Kidney capillary endothelial cell (primary cell): ENCODE measurements around the gene SIX1.
A peak's percentile ranks its signal among the peaks of the same experiment; 100 is the strongest.

ENCODE experiments used
- DNase-seq: peaks from one replicate; pipeline ENCODE4 v3.0.0-alpha.2; 2018; ENCODE audit warnings: low spot score

Gene SIX1

GRCh38 chr14:60648934-60649874, at the start of gene SIX1:
Gene SIX1 (minus strand): TSS chr14:60649477. CDS start chr14:60649189, 288 bp downstream.
- DNase-seq: peak; percentile 60

- DNase-seq: no peak
Observed at GRCh38 chr14:60695327-60695726, 46.0 kb upstream of the SIX1 start.

- no peak for DNase-seq
Observed at GRCh38 chr14:60691383-60692113, 42.3 kb upstream of the SIX1 start.

- no peak for DNase-seq
Observed at GRCh38 chr14:60686865-60687264, 37.6 kb upstream of the SIX1 start.

- no peak for DNase-seq
Observed at GRCh38 chr14:60684203-60684602, 34.9 kb upstream of the SIX1 start.

- no peak for DNase-seq
Observed at GRCh38 chr14:60681271-60681670, 32.0 kb upstream of the SIX1 start.

GRCh38 chr14:60680511-60680910, 31.2 kb upstream of the SIX1 start:
- no peak for DNase-seq

GRCh38 chr14:60679566-60680258, 30.4 kb upstream of the SIX1 start:
- no peak for DNase-seq

GRCh38 chr14:60677701-60678100, 28.4 kb upstream of the SIX1 start:
- no peak for DNase-seq

- no peak for DNase-seq
Observed at GRCh38 chr14:60670989-60671388, 21.7 kb upstream of the SIX1 start.

GRCh38 chr14:60668431-60669112, 19.3 kb upstream of the SIX1 start:
- DNase-seq: no peak

GRCh38 chr14:60665177-60665550, 15.9 kb upstream of the SIX1 start:
- DNase-seq: no peak

- DNase-seq: no peak
Observed at GRCh38 chr14:60662982-60663381, 13.7 kb upstream of the SIX1 start.

GRCh38 chr14:60661721-60662120, 12.4 kb upstream of the SIX1 start:
- DNase-seq: no peak

- no peak for DNase-seq
Observed at GRCh38 chr14:60658909-60659585, 9.8 kb upstream of the SIX1 start.

- DNase-seq: no peak
Observed at GRCh38 chr14:60658211-60658690, 9.0 kb upstream of the SIX1 start.

GRCh38 chr14:60657456-60658210, 8.4 kb upstream of the SIX1 start:
- no peak for DNase-seq

GRCh38 chr14:60656686-60657455, 7.6 kb upstream of the SIX1 start:
- DNase-seq: no peak

- DNase-seq: no peak
Observed at GRCh38 chr14:60655898-60656685, 6.8 kb upstream of the SIX1 start.
